ENCODE results near the gene ARL9. TPM values are rescaled to one million over a fixed set of nuclear protein-coding genes. Genes with fewer than 3 reads are reported as not detected.

Gene ARL9
- total and polyA plus RNA-seq, 9 of the 15 experiments (the other 6 are each of a cell fraction or from before 2014, with no cell fraction given), result 0.10 to 0.15 (median 0.11) TPM; not detected in 6

- POLR2A ChIA-PET, result interaction anchor here (1.0 kb wide), 1 partner anchor 9 kb away, joined by 6 read pairs; no protein-coding TSS in a partner anchor
- in situ Hi-C loops (cut with MboI), result no loop called here
- CTCF ChIA-PET (ENCODE audit: low intra/inter-chr PET ratio), result no interaction called here
Measured at GRCh38 chr4:56535915-56536314, 30.3 kb downstream of the ARL9 start.

More at GRCh38 chr4:56535915-56536314, 30.3 kb downstream of the ARL9 start:
- WGBS (ENCODE audit: insufficient coverage, low coverage, missing lambda C conversion rate), result 58% methylated on average over 7 of the region's 7 CpGs
- no peaks in the 10 kb centered on the region for H3K9me1 ChIP-seq (ENCODE audit: control insufficient read depth, insufficient read depth, low read length)
- peaks cover 12% of the 10 kb centered on the region; the same call in 2 of the 3 replicates for H3K79me2 ChIP-seq (ENCODE audit: control insufficient read depth, insufficient read depth, low read length)
- no peak overlapping the region for H3K27ac ChIP-seq (ENCODE audit: extremely low read depth, low read depth, low read length)
- TF ChIP-seq CTCF (IDR thresholded peaks at IDR 0.05 in 2 of 3, conservative IDR thresholded peaks at IDR 0.05 in 1 of 3; ENCODE audit: insufficient read depth in 2 of 3, low read depth in 1 of 3, low read length in 3 of 3) (0 out of 6 replicates have a peak, but pooled peaks have one; percentile 3 to 14 (median 7)), GTF2A2 (tag; IDR thresholded peaks at IDR 0.05) (no peak)
- no peaks in the 10 kb centered on the region; the same call in 1 of the 2 replicates for H3K9me3 ChIP-seq (replicated peaks; ENCODE audit: control insufficient read depth, insufficient read depth, low read depth, low read length)
- no peak for FAIRE-seq
- peak; percentile 20 for ATAC-seq
- DNase-seq (ENCODE audit: extremely low read depth in 1 of 4, low spot score in 3 of 4), result no peak
- no peaks in the 10 kb centered on the region; the same call in 2 of the 3 replicates for H3K36me3 ChIP-seq (ENCODE audit: control insufficient read depth, insufficient read depth, low read length)
- intact Hi-C loops (cut with micrococcal nuclease), result no loop called here
- no peak overlapping the region for H2AFZ ChIP-seq (ENCODE audit: low read depth, low read length)
- H3K4me2 ChIP-seq (ENCODE audit: insufficient read depth, low read length), result no peak overlapping the region
- H3K4me1 ChIP-seq (replicated peaks in 1 of 2; ENCODE audit: control insufficient read depth in 2 of 2, insufficient read depth in 2 of 2, low read length in 2 of 2), result peaks cover 2 to 17% of the 10 kb centered on the region in 2 experiments
- no peak overlapping the region for H3K9ac ChIP-seq (ENCODE audit: insufficient read depth in 1 of 2, low read depth in 2 of 2, low read length in 2 of 2)
- no peaks in the 10 kb centered on the region for H4K20me1 ChIP-seq (replicated peaks; ENCODE audit: control insufficient read depth, insufficient read depth, low read length)
- H3K4me3 ChIP-seq, result no peak overlapping the region
- no peaks in the 10 kb centered on the region for H3K27me3 ChIP-seq (ENCODE audit: control insufficient read depth in 2 of 2, insufficient read depth in 2 of 2, low read length in 2 of 2)
- BruUV-seq (replicated peaks), result no TSS peak

All from K562 (cell line).